IMR-90 (cell line): Measurements from ENCODE around the gene CCL27. TPM values are rescaled to one million over a fixed set of nuclear protein-coding genes. Genes with fewer than 3 reads are reported as not detected.

Source experiments
- ATAC-seq: fragments of 200-7000 bp; cut with Tn5 transposase; 2 replicates; pipeline ENCODE4 v1.9.1; 2020; ENCODE audit warnings: low read depth, mild to moderate bottlenecking, moderate library complexity
- BruUV-seq: library from RNA; stranded (reverse); fragments of 400-500 nt; replicated peaks from 2 replicates; lab custom pipeline; 2021; lab: Mats Ljungman, UMichigan
- CTCF ChIA-PET: fragments of 300-600 bp; formaldehyde crosslinking; extraction: SDS; loops from one replicate; lab custom pipeline; 2021; ENCODE audit warnings: antibody characterized with exemption; lab: Yijun Ruan, JAX
- POLR2A ChIA-PET: fragments of 300-600 bp; sonication (Branson Sonifier 250); formaldehyde crosslinking; loops from one replicate; lab custom pipeline; 2022; ENCODE audit warnings: antibody characterized with exemption; ENCODE audit not compliant: unreplicated experiment; lab: Charles Lee
- DNase-seq: peaks from one replicate; pipeline ENCODE4 v3.0.0; 2013
- H2AFZ ChIP-seq: replicated peaks from 2 replicates; pipeline ENCODE3; 2013; ENCODE audit warnings: low read length, mild to moderate bottlenecking; ENCODE audit not compliant: poor library complexity
- H2AK5ac ChIP-seq: 2 replicates; pipeline ENCODE4 v1.6.1; 2013; ENCODE audit warnings: low read depth, low read length, inconsistent platforms
- H2AK9ac ChIP-seq: replicated peaks from 2 replicates; pipeline ENCODE3; 2013; ENCODE audit warnings: mild to moderate bottlenecking, low read depth, low read length, moderate library complexity; ENCODE audit not compliant: poor library complexity
- H2BK120ac ChIP-seq: 2 replicates; pipeline ENCODE4 v1.6.1; 2013; ENCODE audit warnings: low read depth, low read length, inconsistent platforms
- H2BK15ac ChIP-seq: 3 replicates; pipeline ENCODE4 v1.6.1; 2013; ENCODE audit warnings: low read depth, low read length, inconsistent platforms
- H2BK20ac ChIP-seq: 2 replicates; pipeline ENCODE4 v1.6.1; 2013; ENCODE audit warnings: low read depth, mild to moderate bottlenecking, inconsistent platforms, low read length, moderate library complexity
- H2BK5ac ChIP-seq: 2 replicates; pipeline ENCODE4 v1.6.1; 2013; ENCODE audit warnings: mild to moderate bottlenecking, low read depth, low read length, inconsistent platforms; ENCODE audit not compliant: poor library complexity, severe bottlenecking
- H3K14ac ChIP-seq: replicated peaks from 2 replicates; pipeline ENCODE4 v1.6.1; 2013; ENCODE audit warnings: low read depth, low read length, inconsistent platforms
- H3K18ac ChIP-seq: 2 replicates; pipeline ENCODE4 v1.6.1; 2013; ENCODE audit warnings: low read depth, low read length, control low read depth
- H3K23ac ChIP-seq: 2 replicates; pipeline ENCODE4 v1.6.1; 2013; ENCODE audit warnings: low read depth, low read length, inconsistent platforms
- H3K27ac ChIP-seq: 2 replicates; pipeline ENCODE4 v1.5.1; 2013; ENCODE audit warnings: mild to moderate bottlenecking, control low read depth, low read length; ENCODE audit not compliant: insufficient read depth
- H3K27me3 ChIP-seq: 2 replicates; pipeline ENCODE4 v1.6.1; 2013; ENCODE audit warnings: low read length; ENCODE audit not compliant: control insufficient read depth, insufficient read depth
- H3K36me3 ChIP-seq: 2 replicates; pipeline ENCODE4 v1.6.1; 2013; ENCODE audit warnings: low read length, mixed read lengths; ENCODE audit not compliant: control insufficient read depth, insufficient read depth
- H3K4ac ChIP-seq: 2 replicates; pipeline ENCODE4 v1.6.1; 2013; ENCODE audit warnings: low read depth, low read length, inconsistent platforms
- H3K4me1 ChIP-seq: 2 replicates; pipeline ENCODE4 v1.6.1; 2013; ENCODE audit warnings: low read length, mixed read lengths; ENCODE audit not compliant: control insufficient read depth, insufficient read depth
- H3K4me2 ChIP-seq: 2 replicates; pipeline ENCODE4 v1.6.1; 2013; ENCODE audit warnings: low read depth, mild to moderate bottlenecking, control low read depth, low read length, moderate library complexity
- H3K4me3 ChIP-seq: 2 replicates; pipeline ENCODE4 v1.5.1; 2013; ENCODE audit warnings: low read depth, mild to moderate bottlenecking, control low read depth, low read length, moderate library complexity; ENCODE audit not compliant: insufficient read depth
- H3K56ac ChIP-seq: 2 replicates; pipeline ENCODE4 v1.6.1; 2013; ENCODE audit warnings: low read length, inconsistent platforms; ENCODE audit not compliant: insufficient read depth; ENCODE audit errors: extremely low read depth
- H3K79me1 ChIP-seq, 2 experiments: 2 replicates each; pipeline ENCODE4 v1.6.1; 2013; ENCODE audit warnings: low read length in 2 of 2, inconsistent platforms in 1 of 2, low read depth in 1 of 2
- H3K9ac ChIP-seq: 2 replicates; pipeline ENCODE4 v1.6.1; 2013; ENCODE audit warnings: low read depth, low read length, control low read depth
- H3K9me1 ChIP-seq: 2 replicates; pipeline ENCODE4 v1.6.1; 2013; ENCODE audit warnings: low read length, inconsistent platforms; ENCODE audit not compliant: insufficient read depth
- H3K9me3 ChIP-seq: 2 replicates; pipeline ENCODE4 v1.6.1; 2013; ENCODE audit warnings: low read length; ENCODE audit not compliant: control insufficient read depth, insufficient read depth
- H4K20me1 ChIP-seq: 2 replicates; pipeline ENCODE4 v1.6.1; 2013; ENCODE audit warnings: low read length, inconsistent platforms; ENCODE audit not compliant: insufficient read depth
- H4K5ac ChIP-seq: 2 replicates; pipeline ENCODE4 v1.6.1; 2013; ENCODE audit warnings: mild to moderate bottlenecking, low read depth, low read length, control low read depth
- H4K8ac ChIP-seq, 2 experiments: 2 replicates each; pipeline ENCODE4 v1.6.1; 2013; ENCODE audit warnings: low read depth in 2 of 2, low read length in 2 of 2, control low read depth in 1 of 2, inconsistent platforms in 1 of 2
- H4K91ac ChIP-seq: 2 replicates; pipeline ENCODE4 v1.6.1; 2013; ENCODE audit warnings: low read depth, low read length, inconsistent platforms; ENCODE audit not compliant: insufficient read depth
- BHLHE40 ChIP-seq: fragments of 150-350 bp; IDR thresholded peaks from 2 replicates; pipeline ENCODE4 v1.6.1; 2016; ENCODE audit warnings: mild to moderate bottlenecking, low read depth, low read length
- CEBPB ChIP-seq: IDR thresholded peaks from 2 replicates; pipeline ENCODE4 v1.6.1; 2012; ENCODE audit warnings: low read depth, low read length, improper control_type of control experiment
- CHD1 ChIP-seq: IDR thresholded peaks from 2 replicates; pipeline ENCODE4 v1.6.1; 2012; ENCODE audit warnings: low read depth, low read length, improper control_type of control experiment
- CTCF ChIP-seq: conservative IDR thresholded peaks from 2 replicates; pipeline ENCODE4 v1.5.1; 2012; ENCODE audit warnings: mild to moderate bottlenecking, low read depth, low read length, improper control_type of control experiment
- ELK1 ChIP-seq: fragments of 150-350 bp; IDR thresholded peaks from 2 replicates; pipeline ENCODE4 v1.6.1; 2016; ENCODE audit warnings: low read depth, mild to moderate bottlenecking, low read length, moderate library complexity, borderline replicate concordance
- FOS ChIP-seq: fragments of 150-350 bp; IDR thresholded peaks from 2 replicates; pipeline ENCODE4 v1.6.1; 2016; ENCODE audit warnings: low read depth, low read length
- MAFK ChIP-seq: IDR thresholded peaks from 2 replicates; pipeline ENCODE4 v1.6.1; 2012; ENCODE audit warnings: low read depth, low read length, improper control_type of control experiment
- MAZ ChIP-seq: IDR thresholded peaks from 2 replicates; pipeline ENCODE4 v1.6.1; 2012; ENCODE audit warnings: low read depth, mild to moderate bottlenecking, low read length, improper control_type of control experiment, moderate library complexity, borderline replicate concordance
- MXI1 ChIP-seq: IDR thresholded peaks from 2 replicates; pipeline ENCODE4 v1.6.1; 2012; ENCODE audit warnings: low read depth, mild to moderate bottlenecking, low read length, moderate library complexity, borderline replicate concordance
- NFE2L2 ChIP-seq: fragments of 150-350 bp; IDR thresholded peaks from 2 replicates; pipeline ENCODE4 v1.6.1; 2016; ENCODE audit warnings: low read depth, mild to moderate bottlenecking, low read length
- POLR2A ChIP-seq: IDR thresholded peaks from 2 replicates; pipeline ENCODE4 v1.6.1; 2012; ENCODE audit warnings: mild to moderate bottlenecking, low read depth, low read length
- RAD21 ChIP-seq: IDR thresholded peaks from 2 replicates; pipeline ENCODE4 v1.6.1; 2012; ENCODE audit warnings: low read length, improper control_type of control experiment
- RCOR1 ChIP-seq: IDR thresholded peaks from 2 replicates; pipeline ENCODE4 v1.6.1; 2012; ENCODE audit warnings: mild to moderate bottlenecking, low read length, improper control_type of control experiment; ENCODE audit not compliant: insufficient replicate concordance
- RFX5 ChIP-seq: IDR thresholded peaks from 2 replicates; pipeline ENCODE4 v1.8.0; 2012; ENCODE audit warnings: low read depth, mild to moderate bottlenecking, low read length, moderate library complexity
- SMC3 ChIP-seq: fragments of 150-350 bp; IDR thresholded peaks from 2 replicates; pipeline ENCODE4 v1.6.1; 2016; ENCODE audit warnings: low read depth, mild to moderate bottlenecking, antibody characterized with exemption, low read length, moderate library complexity
- USF2 ChIP-seq: fragments of 150-350 bp; IDR thresholded peaks from 2 replicates; pipeline ENCODE4 v1.6.1; 2017; ENCODE audit warnings: mild to moderate bottlenecking, antibody characterized with exemption, low read length, low read depth
- WGBS, 2 experiments: methylation state at CpG; one replicate each; pipeline versions ENCODE4 v1.1.5 to v1.1.7; 2013; ENCODE audit warnings: missing lambda C conversion rate in 2 of 2; ENCODE audit not compliant: insufficient read length in 1 of 2; ENCODE audit errors: extremely low coverage in 2 of 2; 5-methylcytosine and 5-hydroxymethylcytosine counted together
- dilution Hi-C: fragments of 300-500 bp; cut with HindIII; formaldehyde crosslinking; loops from one replicate; pipeline ENCODE4 v1.14.3; 2018; ENCODE audit warnings: low sequenced_read_pairs; ENCODE audit not compliant: unreplicated experiment
- in situ Hi-C: fragments of 300-500 bp; cut with MboI; formaldehyde crosslinking; loops from 3 replicates; pipeline ENCODE4 v1.14.3; 2019; ENCODE audit warnings: low sequenced_read_pairs, inconsistent platforms, mixed read lengths
- intact Hi-C: fragments of 100-400 bp; cut with micrococcal nuclease; formaldehyde crosslinking; loops from 2 replicates; pipeline ENCODE4 v1.10.0; 2022
- polyA plus RNA-seq, 3 experiments: library from polyadenylated mRNA; depleted of rRNA; stranded (reverse); fragments of >200 nt; gene quantifications; 2 replicates each; pipeline ENCODE4 v1.2.3, GENCODE V29; 2012; ENCODE audit warnings: low replicate concordance in 1 of 3
- total RNA-seq: library from RNA; depleted of rRNA; stranded (reverse); fragments of >200 nt; gene quantifications from 2 replicates; pipeline ENCODE4 v1.2.3, GENCODE V29; 2012

Gene CCL27
- total and polyA plus RNA-seq, 2 of the 4 experiments (the other 2 are of a cell fraction): 0.18 to 0.26 TPM

- H3K4me1 ChIP-seq: peaks cover 13% of the 10 kb centered on the region
- DNase-seq (no peak), ATAC-seq (no peak)
- in situ Hi-C loops (no loop called here), dilution Hi-C loops (no loop called here), intact Hi-C loops (no loop called here)
- ChIA-PET CTCF (no interaction called here), POLR2A (no interaction called here)
- no peak overlapping the region for H3K4ac ChIP-seq
- H4K8ac ChIP-seq: no peak overlapping the region
- no peak overlapping the region for H2BK20ac ChIP-seq
- H3K9me1 ChIP-seq: peaks cover 13% of the 10 kb centered on the region; the same call in 1 of the 2 replicates
- no peak overlapping the region for H3K18ac ChIP-seq
- no peak overlapping the region for H2BK5ac ChIP-seq
- H3K56ac ChIP-seq: no peak overlapping the region
- H2BK120ac ChIP-seq: no peak overlapping the region
- H3K9ac ChIP-seq: no peak overlapping the region
- peaks cover 4% of the 10 kb centered on the region; the same call in 1 of the 2 replicates for H3K36me3 ChIP-seq
- WGBS, 2 experiments: 96% methylated on average over 5 of the region's 14 CpGs; no CpG with 5 or more reads in 1 of the 2 experiments
- no peak overlapping the region for H3K4me2 ChIP-seq
- H2AK5ac ChIP-seq: no peak overlapping the region
- H2AFZ ChIP-seq: no peak overlapping the region
- H4K20me1 ChIP-seq: no peaks in the 10 kb centered on the region
- BruUV-seq: no TSS peak
- peak overlapping the region; percentile 44 for H2AK9ac ChIP-seq
- H3K14ac ChIP-seq: no peak overlapping the region
- H3K79me1 ChIP-seq: peaks cover 0 to 7% of the 10 kb centered on the region in 2 experiments; a peak in 2 of 4 replicates
- no peak overlapping the region for H2BK15ac ChIP-seq
- H3K27me3 ChIP-seq: no peaks in the 10 kb centered on the region
- H3K9me3 ChIP-seq: no peaks in the 10 kb centered on the region
- no peak overlapping the region for H3K4me3 ChIP-seq
- no peak overlapping the region for H3K27ac ChIP-seq
- H4K91ac ChIP-seq: no peak overlapping the region
- TF ChIP-seq USF2: no peak
- no peak for TF ChIP-seq NFE2L2
- no peak for TF ChIP-seq FOS
- TF ChIP-seq RFX5: no peak
- TF ChIP-seq RCOR1: no peak
- no peak for TF ChIP-seq MXI1
- TF ChIP-seq MAFK: no peak
- no peak for TF ChIP-seq RAD21
- no peak for TF ChIP-seq CTCF
- no peak for TF ChIP-seq ELK1
- TF ChIP-seq SMC3: no peak
- TF ChIP-seq BHLHE40: no peak
- no peak for TF ChIP-seq MAZ
- no peak for TF ChIP-seq CEBPB
- TF ChIP-seq POLR2A: no peak
- no peak for TF ChIP-seq CHD1
- H4K5ac ChIP-seq: no peak overlapping the region
- no peak overlapping the region for H3K23ac ChIP-seq
These were observed 4.0 kb downstream of the CCL27 start for GRCh38 chr9:34658461-34658860.
